CD4-positive, alpha-beta T cell treated with Interleukin-21 for 1 hour (primary cell): ENCODE results near the gene PCDHGC3.
"Not testable (repeated sequence)": the region's sequence is repeated elsewhere in the genome, so short reads cannot be mapped to it uniquely, and the experiment has no call there.

Experiments used
- DNase-seq: peaks from one replicate; pipeline ENCODE4 v3.0.0-alpha.2; 2020

PCDHGC3 gene

GRCh38 chr5:141475625-141476131 lies at the start of gene PCDHGC3:
Gene PCDHGC3 (plus strand): TSS chr5:141475966. CDS start chr5:141476117, 151 bp downstream.
- DNase-seq: peak; percentile 28

- no peak for DNase-seq
These were observed 47.9 kb upstream of the PCDHGC3 start for GRCh38 chr5:141427783-141428426.

GRCh38 chr5:141430332-141431113 lies 45.2 kb upstream of the PCDHGC3 start, which contains the start of gene PCDHGA12:
Gene PCDHGA12 (plus strand): TSS chr5:141430507. CDS start chr5:141430760, 253 bp downstream.
- no peak for DNase-seq

GRCh38 chr5:141431286-141431685 lies 44.5 kb upstream of the PCDHGC3 start:
- DNase-seq: no peak

- not testable (repeated sequence) for DNase-seq
These were observed 43.5 kb upstream of the PCDHGC3 start for GRCh38 chr5:141432308-141432707.

GRCh38 chr5:141432726-141433125 lies 43.0 kb upstream of the PCDHGC3 start:
- DNase-seq: not testable (repeated sequence)

GRCh38 chr5:141434006-141434405 lies 41.8 kb upstream of the PCDHGC3 start:
- DNase-seq: no peak

- DNase-seq: no peak
These were observed 38.5 kb upstream of the PCDHGC3 start for GRCh38 chr5:141437221-141437620.

- DNase-seq: no peak
These were observed 36.2 kb upstream of the PCDHGC3 start for GRCh38 chr5:141439411-141440141.

GRCh38 chr5:141440341-141440740 lies 35.4 kb upstream of the PCDHGC3 start:
- DNase-seq: no peak

GRCh38 chr5:141441571-141442170 lies 34.1 kb upstream of the PCDHGC3 start:
- no peak for DNase-seq

GRCh38 chr5:141465351-141465750 lies 10.4 kb upstream of the PCDHGC3 start:
- DNase-seq: no peak

GRCh38 chr5:141476132-141476911 lies 556 bp downstream of the PCDHGC3 start:
- DNase-seq: no peak

- no peak for DNase-seq
These were observed 1.3 kb downstream of the PCDHGC3 start for GRCh38 chr5:141477044-141477575.

GRCh38 chr5:141477815-141478214 lies 2.0 kb downstream of the PCDHGC3 start:
- DNase-seq: no peak

GRCh38 chr5:141478321-141478945 lies 2.7 kb downstream of the PCDHGC3 start:
- DNase-seq: no peak

- DNase-seq: no peak
These were observed 4.0 kb downstream of the PCDHGC3 start for GRCh38 chr5:141479776-141480175.

- DNase-seq: no peak
These were observed 8.1 kb downstream of the PCDHGC3 start for GRCh38 chr5:141483902-141484301.

GRCh38 chr5:141484310-141484640 lies 8.5 kb downstream of the PCDHGC3 start:
- DNase-seq: no peak

- no peak for DNase-seq
These were observed 9.0 kb downstream of the PCDHGC3 start, which contains the start of gene PCDHGC4 for GRCh38 chr5:141484641-141485311. Gene PCDHGC4 (plus strand): TSS chr5:141485030. CDS start chr5:141485174, 144 bp downstream.
